SU-DHL-6 (cell line): ENCODE measurements around the gene CENPC.

Experiments
- H2AFZ ChIP-seq: fragments of 200-600 bp; sonication (generic); 2 replicates; pipeline ENCODE4 v1.6.1; 2014; ENCODE audit warnings: low read depth, mild to moderate bottlenecking, moderate library complexity, mixed read lengths, antibody characterized with exemption, low read length; ENCODE audit not compliant: severe bottlenecking
- H3F3A ChIP-seq: fragments of 200-600 bp; shearing (Covaris generic); 2 replicates; pipeline ENCODE4 v1.6.0; 2016; ENCODE audit warnings: antibody characterized with exemption, mild to moderate bottlenecking; ENCODE audit not compliant: insufficient read depth
- H3K27ac ChIP-seq: fragments of 200-600 bp; sonication (generic); 2 replicates; pipeline ENCODE4 v1.5.1; 2016; ENCODE audit warnings: low read depth, mild to moderate bottlenecking, low read length, moderate library complexity, mixed read lengths
- H3K27me3 ChIP-seq: fragments of 200-600 bp; sonication (generic), shearing (Covaris generic); 2 replicates; pipeline ENCODE4 v1.6.0; 2014; ENCODE audit warnings: mild to moderate bottlenecking, low read length
- H3K36me3 ChIP-seq: fragments of 200-600 bp; sonication (generic); 2 replicates; pipeline ENCODE4 v1.6.1; 2014; ENCODE audit warnings: mild to moderate bottlenecking, low read length, mixed read lengths
- H3K4me2 ChIP-seq: fragments of 300-600, 200-600 bp; shearing (Covaris generic), sonication (generic); 2 replicates; pipeline ENCODE4 v1.6.0; 2014; ENCODE audit warnings: low read length, low read depth, mild to moderate bottlenecking; ENCODE audit not compliant: poor library complexity, severe bottlenecking
- H3K4me3 ChIP-seq: fragments of 200-600 bp; sonication (generic); 2 replicates; pipeline ENCODE4 v1.5.1; 2014; ENCODE audit warnings: antibody characterized with exemption, low read length, mild to moderate bottlenecking, mixed read lengths; ENCODE audit not compliant: insufficient read depth, poor library complexity, severe bottlenecking
- H3K79me2 ChIP-seq: fragments of 200-600 bp; sonication (generic); 2 replicates; pipeline ENCODE4 v1.6.1; 2014; ENCODE audit warnings: mild to moderate bottlenecking, low read length, moderate library complexity; ENCODE audit not compliant: insufficient read depth
- H3K9ac ChIP-seq: fragments of 200-600 bp; sonication (generic); 2 replicates; pipeline ENCODE4 v1.7.0; 2014; ENCODE audit warnings: mild to moderate bottlenecking, low read length
- H3K9me2 ChIP-seq: fragments of 200-600 bp; sonication (generic); replicated peaks from 2 replicates; pipeline ENCODE4 v1.6.1; 2014; ENCODE audit warnings: low read length; ENCODE audit not compliant: insufficient read depth
- H3K9me3 ChIP-seq: fragments of 200-600 bp; sonication (generic); 2 replicates; pipeline ENCODE4 v1.6.1; 2014; ENCODE audit warnings: low read length, mixed read lengths; ENCODE audit not compliant: insufficient read depth
- H4K20me1 ChIP-seq: fragments of 200-600 bp; sonication (generic); 2 replicates; pipeline ENCODE4 v1.6.1; 2014; ENCODE audit warnings: low read depth, mild to moderate bottlenecking, antibody characterized with exemption, low read length, moderate library complexity, mixed read lengths
- CTCF ChIP-seq: fragments of 200-600 bp; sonication (generic); IDR thresholded peaks from one replicate; pipeline ENCODE4 v1.5.1; 2017; ENCODE audit warnings: antibody characterized with exemption, mild to moderate bottlenecking, low read length, moderate library complexity; ENCODE audit not compliant: insufficient read depth, poor library complexity, severe bottlenecking
- EZH2phosphoT487 ChIP-seq: fragments of 200-600 bp; sonication (generic), shearing (Covaris generic); conservative IDR thresholded peaks from 2 replicates; pipeline ENCODE4 v1.6.1; 2018; ENCODE audit warnings: mild to moderate bottlenecking, antibody characterized with exemption, low read length, moderate library complexity, mixed read lengths

Gene CENPC

GRCh38 chr4:67438975-67439374, 106.3 kb downstream of the CENPC start:
- Histone ChIP-seq H3K36me3 (no peaks in the 10 kb centered on the region), H4K20me1 (no peaks in the 10 kb centered on the region), H3K79me2 (no peaks in the 10 kb centered on the region), H3K9me2 (no peaks in the 10 kb centered on the region), H3K4me3 (no peak overlapping the region), H3F3A (no peaks in the 10 kb centered on the region), H3K9ac (no peak overlapping the region), H3K9me3 (no peaks in the 10 kb centered on the region), H3K27ac (no peak overlapping the region), H3K27me3 (no peaks in the 10 kb centered on the region), H2AFZ (no peak overlapping the region), H3K4me2 (no peak overlapping the region)
- TF ChIP-seq EZH2phosphoT487 = no peak
- TF ChIP-seq CTCF = no peak

- no peaks in the 10 kb centered on the region for H3K9me2 ChIP-seq
- H3K36me3 ChIP-seq = no peaks in the 10 kb centered on the region
- H3K27ac ChIP-seq = no peak overlapping the region
- no peaks in the 10 kb centered on the region for H4K20me1 ChIP-seq
- H3K27me3 ChIP-seq = no peaks in the 10 kb centered on the region
- no peaks in the 10 kb centered on the region for H3F3A ChIP-seq
- no peaks in the 10 kb centered on the region for H3K79me2 ChIP-seq
- no peak overlapping the region for H2AFZ ChIP-seq
- TF ChIP-seq CTCF (no peak), EZH2phosphoT487 (no peak)
- H3K9me3 ChIP-seq = no peaks in the 10 kb centered on the region
- no peak overlapping the region for H3K4me2 ChIP-seq
- H3K4me3 ChIP-seq = no peak overlapping the region
- no peak overlapping the region for H3K9ac ChIP-seq
Measured at GRCh38 chr4:67437974-67438713, 107.2 kb downstream of the CENPC start.

- Histone ChIP-seq H3K4me3 (no peak overlapping the region), H2AFZ (no peak overlapping the region), H3K9me2 (no peaks in the 10 kb centered on the region), H3K36me3 (no peaks in the 10 kb centered on the region), H3K9ac (no peak overlapping the region), H3K9me3 (no peaks in the 10 kb centered on the region), H3K27ac (no peak overlapping the region), H3K4me2 (no peak overlapping the region), H3K27me3 (no peaks in the 10 kb centered on the region), H4K20me1 (no peaks in the 10 kb centered on the region), H3F3A (no peaks in the 10 kb centered on the region), H3K79me2 (no peaks in the 10 kb centered on the region)
- TF ChIP-seq EZH2phosphoT487 (no peak), CTCF (no peak)
Measured at GRCh38 chr4:67436742-67437141, 108.6 kb downstream of the CENPC start.
